Muscle of leg (tissue), 11 donors: Measurements from ENCODE around the gene SLC19A3. TPM values are rescaled to one million over a fixed set of nuclear protein-coding genes. Genes with fewer than 3 reads are reported as not detected.
"Not testable (repeated sequence)": the region's sequence is repeated elsewhere in the genome, so short reads cannot be mapped to it uniquely, and the experiment has no call there.

Source experiments
- DNase-seq: peaks from one replicate; pipeline ENCODE4 v3.0.0; 2013
- H3K27ac ChIP-seq: one replicate; pipeline ENCODE4 v1.5.1; 2013; ENCODE audit warnings: mild to moderate bottlenecking, low read length, control low read depth
- H3K27me3 ChIP-seq: one replicate; pipeline ENCODE4 v1.6.1; 2013; ENCODE audit warnings: low read length; ENCODE audit not compliant: control insufficient read depth, insufficient read depth
- H3K36me3 ChIP-seq: one replicate; pipeline ENCODE4 v1.6.1; 2013; ENCODE audit warnings: low read length; ENCODE audit not compliant: control insufficient read depth, insufficient read depth
- H3K4me1 ChIP-seq: one replicate; pipeline ENCODE4 v1.6.1; 2013; ENCODE audit warnings: low read length; ENCODE audit not compliant: control insufficient read depth, insufficient read depth
- H3K4me3 ChIP-seq: one replicate; pipeline ENCODE4 v1.5.1; 2013; ENCODE audit warnings: low read length, control low read depth
- H3K9me3 ChIP-seq: replicated peaks from 2 replicates; pipeline ENCODE4 v1.6.1; 2013; ENCODE audit warnings: low read depth, low read length; ENCODE audit not compliant: control insufficient read depth
- WGBS: methylation state at CpG from one replicate; pipeline ENCODE4 v1.1.5; 2013; ENCODE audit warnings: missing lambda C conversion rate; ENCODE audit not compliant: insufficient coverage; 5-methylcytosine and 5-hydroxymethylcytosine counted together
- polyA plus RNA-seq, 8 donors: library from polyadenylated mRNA; unstranded; fragments of 120-200 nt; gene quantifications; one replicate each; pipeline versions ENCODE4 v1.2.1 to v1.2.3, GENCODE V29; 2013; ENCODE audit warnings: inconsistent platforms in 1 of 8, low replicate concordance in 1 of 8; ENCODE audit not compliant: insufficient read length in 8 of 8, insufficient read depth in 1 of 8
- total RNA-seq: library from RNA; stranded (reverse); fragments of 120-200 nt; gene quantifications from one replicate; pipeline ENCODE4 v1.2.4, GENCODE V29; 2013

SLC19A3 gene
- total and polyA plus RNA-seq, 9 donors, result 0.64 to 5.1 (median 1.0) TPM

GRCh38 chr2:227703961-227704360, 13.9 kb downstream of the SLC19A3 start:
- WGBS, result 80% methylated on average over 1 of the region's 3 CpGs
- DNase-seq, result no peak
- Histone ChIP-seq H3K4me3 (no peak overlapping the region), H3K9me3 (no peaks in the 10 kb centered on the region), H3K27me3 (no peaks in the 10 kb centered on the region), H3K36me3 (no peaks in the 10 kb centered on the region), H3K4me1 (no peaks in the 10 kb centered on the region), H3K27ac (no peak overlapping the region)

- Histone ChIP-seq H3K9me3 (no peaks in the 10 kb centered on the region), H3K27ac (no peak overlapping the region), H3K4me1 (no peaks in the 10 kb centered on the region), H3K4me3 (no peak overlapping the region), H3K27me3 (no peaks in the 10 kb centered on the region), H3K36me3 (no peaks in the 10 kb centered on the region)
- WGBS, result no CpG with 5 or more reads among the region's 4 CpGs
- DNase-seq, result peak; percentile 18
Observed at GRCh38 chr2:227703280-227703732, 14.5 kb downstream of the SLC19A3 start.

- Histone ChIP-seq H3K9me3 (no peaks in the 10 kb centered on the region), H3K27ac (no peak overlapping the region), H3K27me3 (no peaks in the 10 kb centered on the region), H3K4me3 (no peak overlapping the region), H3K36me3 (no peaks in the 10 kb centered on the region), H3K4me1 (no peaks in the 10 kb centered on the region)
- no peak for DNase-seq
- no CpG with 5 or more reads among the region's 3 CpGs for WGBS
Observed at GRCh38 chr2:227701556-227701955, 16.3 kb downstream of the SLC19A3 start.

GRCh38 chr2:227696990-227697679, 20.7 kb downstream of the SLC19A3 start:
- H3K9me3 ChIP-seq, result no peaks in the 10 kb centered on the region
- H3K4me3 ChIP-seq, result no peak overlapping the region
- no peaks in the 10 kb centered on the region for H3K27me3 ChIP-seq
- H3K36me3 ChIP-seq, result no peaks in the 10 kb centered on the region
- no peaks in the 10 kb centered on the region for H3K4me1 ChIP-seq
- no peak overlapping the region for H3K27ac ChIP-seq
- DNase-seq, result no peak
- no CpG with 5 or more reads among the region's 2 CpGs for WGBS

GRCh38 chr2:227687189-227687588, 30.6 kb downstream of the SLC19A3 start:
- no peaks in the 10 kb centered on the region for H3K27me3 ChIP-seq
- H3K4me1 ChIP-seq, result no peaks in the 10 kb centered on the region
- no CpG with 5 or more reads among the region's 3 CpGs for WGBS
- H3K36me3 ChIP-seq, result no peaks in the 10 kb centered on the region
- H3K27ac ChIP-seq, result no peak overlapping the region
- no peak for DNase-seq
- no peaks in the 10 kb centered on the region for H3K9me3 ChIP-seq
- no peak overlapping the region for H3K4me3 ChIP-seq

- no CpG with 5 or more reads among the region's 5 CpGs for WGBS
- Histone ChIP-seq H3K4me3 (no peak overlapping the region), H3K27ac (no peak overlapping the region), H3K9me3 (no peaks in the 10 kb centered on the region), H3K4me1 (no peaks in the 10 kb centered on the region), H3K36me3 (no peaks in the 10 kb centered on the region), H3K27me3 (no peaks in the 10 kb centered on the region)
- no peak for DNase-seq
Observed at GRCh38 chr2:227684258-227684657, 33.6 kb downstream of the SLC19A3 start.

- DNase-seq, result no peak
- WGBS, result no CpG with 5 or more reads among the region's 3 CpGs
- Histone ChIP-seq H3K27me3 (no peaks in the 10 kb centered on the region), H3K4me3 (no peak overlapping the region), H3K4me1 (no peaks in the 10 kb centered on the region), H3K9me3 (no peaks in the 10 kb centered on the region), H3K27ac (no peak overlapping the region), H3K36me3 (no peaks in the 10 kb centered on the region)
Observed at GRCh38 chr2:227677928-227678327, 39.9 kb downstream of the SLC19A3 start.

- Histone ChIP-seq H3K36me3 (no peaks in the 10 kb centered on the region), H3K4me1 (no peaks in the 10 kb centered on the region), H3K9me3 (no peaks in the 10 kb centered on the region), H3K27ac (no peak overlapping the region), H3K27me3 (no peaks in the 10 kb centered on the region), H3K4me3 (no peak overlapping the region)
- no peak for DNase-seq
- 79% methylated on average over 2 of the region's 5 CpGs for WGBS
Observed at GRCh38 chr2:227674485-227674884, 43.3 kb downstream of the SLC19A3 start.

GRCh38 chr2:227673620-227674019, 44.2 kb downstream of the SLC19A3 start:
- H3K9me3 ChIP-seq, H3K27me3 ChIP-seq, DNase-seq, H3K36me3 ChIP-seq, H3K27ac ChIP-seq, H3K4me1 ChIP-seq, H3K4me3 ChIP-seq: not testable (repeated sequence)
- WGBS, result no CpG with 5 or more reads among the region's 5 CpGs

- no CpG with 5 or more reads among the region's 3 CpGs for WGBS
- no peak overlapping the region for H3K4me3 ChIP-seq
- no peaks in the 10 kb centered on the region for H3K4me1 ChIP-seq
- DNase-seq, result no peak
- no peaks in the 10 kb centered on the region for H3K36me3 ChIP-seq
- no peaks in the 10 kb centered on the region for H3K9me3 ChIP-seq
- no peaks in the 10 kb centered on the region for H3K27me3 ChIP-seq
- H3K27ac ChIP-seq, result no peak overlapping the region
Observed at GRCh38 chr2:227671170-227671905, 46.5 kb downstream of the SLC19A3 start.
